ENCODE results near the gene ZRANB1. TPM values are rescaled to one million over a fixed set of nuclear protein-coding genes. Genes with fewer than 3 reads are reported as not detected.

The ZRANB1 gene
- total and polyA plus RNA-seq, 2 donors (not counting 1 experiment from before 2014, with no cell fraction given): 26.5 to 39.3 TPM

- TF ChIP-seq EZH2 (IDR thresholded peaks at IDR 0.05; ENCODE audit: low read length, missing control alignments): no peak
- TF ChIP-seq CTCF (conservative IDR thresholded peaks at IDR 0.05 in 1 of 2, IDR thresholded peaks at IDR 0.05 in 1 of 2; ENCODE audit: low read depth in 1 of 2, low read length in 2 of 2): no peak
- no peaks in the 10 kb centered on the region for H3K9me3 ChIP-seq (ENCODE audit: control insufficient read depth, insufficient read depth, low read depth, low read length)
- H3K27ac ChIP-seq (ENCODE audit: insufficient read depth, low read length): peak overlapping the region; percentile 78
- peaks cover 18% of the 10 kb centered on the region for H3K79me2 ChIP-seq (ENCODE audit: control insufficient read depth, insufficient read depth, low read length)
- no peak for DNase-seq (ENCODE audit: low read depth in 2 of 2)
- H3K4me1 ChIP-seq (ENCODE audit: control insufficient read depth, extremely low read depth, insufficient read depth, low read length): peaks cover 40% of the 10 kb centered on the region
- H3K27me3 ChIP-seq (ENCODE audit: control insufficient read depth, insufficient read depth, low read length): no peaks in the 10 kb centered on the region
- peak overlapping the region; percentile 16 for H3K9ac ChIP-seq (ENCODE audit: insufficient read depth, low read length)
- no peaks in the 10 kb centered on the region for H4K20me1 ChIP-seq (ENCODE audit: control insufficient read depth, extremely low read depth, insufficient read depth, low read length)
- no peak overlapping the region for H3K4me2 ChIP-seq (ENCODE audit: extremely low read depth, insufficient read depth, low read length)
- H3K36me3 ChIP-seq (ENCODE audit: control insufficient read depth, insufficient read depth, low read length): peaks cover 42% of the 10 kb centered on the region
- H3K4me3 ChIP-seq (replicated peaks in 1 of 4; ENCODE audit: control extremely low read depth in 1 of 4, insufficient read depth in 1 of 4, low read depth in 3 of 4, low read length in 4 of 4): no peak overlapping the region
- no peak overlapping the region for H2AFZ ChIP-seq (ENCODE audit: low read length)
These were observed 56.8 kb downstream of the ZRANB1 start for GRCh38 chr10:124998624-124999291.

- Histone ChIP-seq H2AFZ (ENCODE audit: low read length) (no peak overlapping the region), H3K27ac (ENCODE audit: insufficient read depth, low read length) (peak overlapping the region; percentile 78), H3K79me2 (ENCODE audit: control insufficient read depth, insufficient read depth, low read length) (peaks cover 25% of the 10 kb centered on the region), H3K4me1 (ENCODE audit: control insufficient read depth, extremely low read depth, insufficient read depth, low read length) (peaks cover 40% of the 10 kb centered on the region), H3K9ac (ENCODE audit: insufficient read depth, low read length) (peak overlapping the region; percentile 38), H3K36me3 (ENCODE audit: control insufficient read depth, insufficient read depth, low read length) (peaks cover 40% of the 10 kb centered on the region), H3K4me2 (ENCODE audit: extremely low read depth, insufficient read depth, low read length) (peak overlapping the region; percentile 32), H3K4me3 (replicated peaks in 1 of 4; ENCODE audit: control extremely low read depth in 1 of 4, insufficient read depth in 1 of 4, low read depth in 3 of 4, low read length in 4 of 4) (no peak overlapping the region), H4K20me1 (ENCODE audit: control insufficient read depth, extremely low read depth, insufficient read depth, low read length) (no peaks in the 10 kb centered on the region), H3K27me3 (ENCODE audit: control insufficient read depth, insufficient read depth, low read length) (no peaks in the 10 kb centered on the region), H3K9me3 (ENCODE audit: control insufficient read depth, insufficient read depth, low read depth, low read length) (no peaks in the 10 kb centered on the region)
- DNase-seq (ENCODE audit: low read depth in 2 of 2): peak; percentile 92 to 95
- no peak for TF ChIP-seq CTCF (conservative IDR thresholded peaks at IDR 0.05 in 1 of 2, IDR thresholded peaks at IDR 0.05 in 1 of 2; ENCODE audit: low read depth in 1 of 2, low read length in 2 of 2)
- TF ChIP-seq EZH2 (IDR thresholded peaks at IDR 0.05; ENCODE audit: low read length, missing control alignments): no peak
These were observed 57.8 kb downstream of the ZRANB1 start for GRCh38 chr10:124999433-125000365.

Measured in fibroblast of lung (primary cell).